Dedifferentiated amniotic fluid mesenchymal stem cell (primary cell): ENCODE results near the gene CCDC180.
"Not testable (repeated sequence)": the region's sequence is repeated elsewhere in the genome, so short reads cannot be mapped to it uniquely, and the experiment has no call there.

Source experiments
- DNase-seq: peaks from one replicate; pipeline ENCODE4 v3.0.0-alpha.2; 2016; ENCODE audit errors: extremely low spot score

CCDC180 gene

GRCh38 chr9:97310896-97311295, 3.4 kb downstream of the CCDC180 start:
- DNase-seq, result no peak

GRCh38 chr9:97311798-97312500, 4.5 kb downstream of the CCDC180 start:
- DNase-seq, result no peak

GRCh38 chr9:97312556-97312955, 5.1 kb downstream of the CCDC180 start:
- no peak for DNase-seq

- DNase-seq, result no peak
Measured at GRCh38 chr9:97313243-97313642, 5.8 kb downstream of the CCDC180 start.

- no peak for DNase-seq
Measured at GRCh38 chr9:97313746-97314145, 6.3 kb downstream of the CCDC180 start.

- DNase-seq, result no peak
Measured at GRCh38 chr9:97314503-97314902, 7.0 kb downstream of the CCDC180 start.

GRCh38 chr9:97315550-97315949, 8.1 kb downstream of the CCDC180 start:
- DNase-seq, result no peak

GRCh38 chr9:97316904-97317303, 9.4 kb downstream of the CCDC180 start:
- no peak for DNase-seq

GRCh38 chr9:97318433-97318832, 11.0 kb downstream of the CCDC180 start:
- no peak for DNase-seq

- DNase-seq, result no peak
Measured at GRCh38 chr9:97319395-97319794, 11.9 kb downstream of the CCDC180 start.

- no peak for DNase-seq
Measured at GRCh38 chr9:97320080-97320642, 12.7 kb downstream of the CCDC180 start.

GRCh38 chr9:97321251-97321650, 13.8 kb downstream of the CCDC180 start:
- no peak for DNase-seq

GRCh38 chr9:97321691-97322090, 14.2 kb downstream of the CCDC180 start:
- no peak for DNase-seq

GRCh38 chr9:97322105-97322504, 14.6 kb downstream of the CCDC180 start:
- no peak for DNase-seq

- DNase-seq, result no peak
Measured at GRCh38 chr9:97324954-97325353, 17.5 kb downstream of the CCDC180 start.

- DNase-seq, result no peak
Measured at GRCh38 chr9:97327562-97327961, 20.1 kb downstream of the CCDC180 start.

- DNase-seq, result no peak
Measured at GRCh38 chr9:97332993-97333392, 25.5 kb downstream of the CCDC180 start.

GRCh38 chr9:97335622-97336021, 28.2 kb downstream of the CCDC180 start:
- DNase-seq, result not testable (repeated sequence)

GRCh38 chr9:97348871-97349270, 41.4 kb downstream of the CCDC180 start:
- no peak for DNase-seq

- no peak for DNase-seq
Measured at GRCh38 chr9:97349400-97349799, 41.9 kb downstream of the CCDC180 start.

- no peak for DNase-seq
Measured at GRCh38 chr9:97354637-97355036, 47.2 kb downstream of the CCDC180 start.

- no peak for DNase-seq
Measured at GRCh38 chr9:97357056-97357455, 49.6 kb downstream of the CCDC180 start.
